HG03039 (cell line): Measurements from ENCODE around the gene BABAM2.

ENCODE experiments used
- ATAC-seq: cut with Tn5 transposase; IDR thresholded peaks from one replicate; pipeline ENCODE4 v1.9.1; 2021; ENCODE audit warnings: mild to moderate bottlenecking, moderate library complexity; ENCODE audit not compliant: unreplicated experiment

BABAM2 gene

GRCh38 chr2:28338046-28338817, 447.7 kb downstream of the BABAM2 start:
- ATAC-seq = no peak

GRCh38 chr2:28338831-28339321, 448.3 kb downstream of the BABAM2 start:
- no peak for ATAC-seq

- no peak for ATAC-seq
Observed at GRCh38 chr2:28339516-28340175, 449.1 kb downstream of the BABAM2 start.

- no peak for ATAC-seq
Observed at GRCh38 chr2:28340312-28341202, 450.0 kb downstream of the BABAM2 start.

DNA sequence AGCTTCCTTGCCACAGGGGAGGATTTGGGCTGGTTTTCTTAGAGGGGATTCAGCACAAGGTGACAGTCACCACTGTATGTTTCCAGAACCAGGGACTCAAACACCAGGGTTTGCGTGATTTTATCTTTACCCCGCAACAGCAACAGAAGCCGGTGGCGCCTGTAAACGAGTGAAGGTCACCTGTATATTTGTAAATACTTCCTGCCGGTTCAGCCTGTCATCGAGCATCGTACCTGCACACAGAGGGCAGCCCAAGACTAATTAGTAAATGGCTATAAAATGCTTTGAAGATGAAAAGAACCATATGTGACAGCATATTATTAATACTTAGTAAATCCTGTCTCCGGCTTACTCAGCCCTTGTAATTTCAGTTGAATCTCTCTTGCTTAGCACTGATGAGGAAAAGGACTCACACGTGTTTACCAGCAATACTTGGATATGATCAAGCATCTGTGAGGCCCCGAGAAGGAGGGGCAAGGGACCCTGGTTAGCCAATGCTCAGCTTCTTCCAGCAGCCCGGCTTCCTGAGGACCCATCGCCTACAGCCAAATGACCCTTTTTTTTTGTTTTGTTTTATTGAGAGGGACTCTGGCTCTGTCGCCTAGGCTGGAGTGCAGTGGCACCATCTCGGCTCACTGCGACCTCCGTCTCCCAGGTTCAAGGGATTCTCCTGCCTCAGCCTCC, 450.8 kb downstream of the BABAM2 start:
- no peak for ATAC-seq

DNA sequence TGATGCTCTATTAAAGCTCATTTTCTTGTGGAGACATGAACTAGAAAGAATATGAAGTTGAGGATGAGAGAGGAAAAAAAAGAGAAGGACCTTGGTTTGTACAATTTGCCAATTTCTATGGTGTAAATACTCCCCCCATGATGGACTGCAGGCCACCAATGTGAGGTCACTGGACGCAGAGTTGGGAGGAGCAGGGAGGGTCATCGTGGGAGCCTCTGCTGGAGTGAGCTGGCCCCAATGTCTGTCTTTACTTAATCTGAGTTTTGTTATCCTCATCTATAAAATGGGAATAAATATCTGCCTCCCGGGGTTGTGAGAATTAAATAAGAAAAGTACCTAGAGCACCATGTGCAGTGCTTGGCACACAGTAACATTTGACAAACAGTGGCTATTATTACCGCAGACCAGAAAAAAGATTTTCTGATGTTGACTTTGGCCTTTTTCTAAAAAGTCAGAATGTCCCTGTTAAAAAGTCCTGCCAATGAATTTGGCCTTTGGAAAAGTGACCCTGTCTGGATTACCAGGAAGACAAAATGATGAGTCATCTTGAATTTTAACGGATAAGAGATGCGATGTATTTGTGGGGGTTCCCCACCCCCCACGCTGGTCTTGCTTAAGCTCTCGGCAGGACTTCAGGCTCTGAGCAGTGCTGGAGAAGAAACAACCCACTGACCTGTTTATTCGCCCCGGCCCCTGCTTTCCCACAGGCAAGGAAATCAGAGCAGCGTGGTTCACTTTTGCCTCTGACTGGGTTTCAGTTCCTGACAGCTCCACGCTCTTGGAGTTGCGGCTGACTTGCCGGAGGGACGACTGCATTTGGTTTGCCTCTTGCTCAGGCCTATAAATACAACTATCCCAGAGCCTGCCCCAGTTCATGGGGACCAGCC, 451.8 kb downstream of the BABAM2 start:
- ATAC-seq = no peak

DNA sequence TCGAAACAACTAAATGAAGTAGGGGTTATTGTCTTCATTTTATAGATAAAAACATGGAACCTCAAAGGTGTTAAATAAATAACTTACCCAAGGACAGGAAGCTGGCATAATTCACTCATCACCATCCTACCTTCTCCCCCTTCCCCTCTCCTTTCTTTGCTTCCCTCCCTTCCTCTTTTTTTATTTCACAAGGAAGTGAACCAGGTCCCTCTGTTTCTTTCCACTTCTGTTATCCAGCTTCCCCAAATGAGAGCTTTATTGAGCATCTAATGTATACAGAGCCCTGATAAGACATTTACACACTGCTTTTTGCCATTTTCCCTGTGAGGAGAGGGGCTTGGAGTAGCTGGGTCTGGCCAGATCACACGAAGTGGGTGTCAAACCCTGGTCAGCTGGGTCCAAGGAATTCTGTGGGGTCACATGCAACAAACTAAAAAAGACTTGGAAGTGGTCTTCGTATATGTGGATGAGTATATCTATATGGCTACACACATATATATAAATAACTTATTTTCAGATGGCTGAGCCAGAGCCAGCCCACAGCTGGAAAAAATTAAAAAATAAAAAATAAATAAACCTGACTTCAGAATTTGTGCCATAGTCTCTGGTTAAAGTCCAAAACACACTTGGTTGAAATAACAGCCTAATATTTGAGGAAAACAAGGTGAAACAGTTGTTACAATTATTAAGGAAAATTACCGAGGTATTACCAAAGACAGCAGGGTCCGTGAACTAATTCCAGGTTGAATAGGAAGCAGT, 452.8 kb downstream of the BABAM2 start:
- ATAC-seq = no peak

GRCh38 chr2:28343971-28344715, 453.6 kb downstream of the BABAM2 start:
- ATAC-seq = no peak

- no peak for ATAC-seq
Observed at GRCh38 chr2:28344756-28345373, 454.3 kb downstream of the BABAM2 start.

DNA sequence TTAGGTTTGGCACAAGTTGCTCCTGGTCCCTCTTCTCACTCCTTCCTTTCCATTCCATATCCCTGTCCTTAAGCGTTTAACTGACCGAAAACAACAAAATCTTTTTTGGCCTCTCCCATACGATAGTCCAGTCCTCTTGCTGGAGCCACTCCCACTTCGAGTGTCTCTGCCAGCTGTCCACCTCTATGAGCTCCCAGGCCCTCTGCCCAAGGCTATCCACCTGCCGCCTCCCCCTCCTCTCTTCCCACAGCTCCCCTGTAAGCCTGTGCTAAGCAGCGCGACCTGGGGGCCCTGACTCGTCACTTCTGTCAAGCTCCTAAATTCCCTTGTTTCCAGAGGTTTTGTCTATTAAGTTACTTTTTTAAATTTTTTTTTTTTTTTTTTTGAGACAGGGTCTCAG, 455.1 kb downstream of the BABAM2 start:
- ATAC-seq = no peak

DNA sequence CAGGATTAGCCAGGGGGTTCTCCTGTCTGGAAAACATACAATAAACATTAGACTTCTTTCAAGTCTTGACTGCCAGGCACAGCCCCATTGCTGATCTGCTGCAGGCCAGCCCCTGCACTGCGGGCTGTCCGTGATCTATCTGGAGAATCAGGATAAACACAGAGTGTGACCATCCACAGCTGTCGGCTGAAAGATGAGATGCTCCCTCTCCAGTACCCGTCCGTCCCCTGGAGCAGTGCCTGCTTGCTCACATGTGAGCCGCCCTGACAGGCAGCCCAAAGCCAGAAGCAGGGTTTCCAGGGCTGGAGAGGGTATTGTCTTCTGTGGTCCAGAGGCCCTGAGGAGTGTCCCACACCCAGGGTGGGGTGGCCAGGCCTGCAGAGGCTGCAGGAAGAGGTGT, 456.1 kb downstream of the BABAM2 start:
- no peak for ATAC-seq

- no peak for ATAC-seq
Observed at GRCh38 chr2:28347193-28347592, 456.7 kb downstream of the BABAM2 start.

- ATAC-seq = no peak
Observed at GRCh38 chr2:28347596-28347995, 457.1 kb downstream of the BABAM2 start.

- ATAC-seq = no peak
Observed at GRCh38 chr2:28348149-28348567, 457.6 kb downstream of the BABAM2 start.

DNA sequence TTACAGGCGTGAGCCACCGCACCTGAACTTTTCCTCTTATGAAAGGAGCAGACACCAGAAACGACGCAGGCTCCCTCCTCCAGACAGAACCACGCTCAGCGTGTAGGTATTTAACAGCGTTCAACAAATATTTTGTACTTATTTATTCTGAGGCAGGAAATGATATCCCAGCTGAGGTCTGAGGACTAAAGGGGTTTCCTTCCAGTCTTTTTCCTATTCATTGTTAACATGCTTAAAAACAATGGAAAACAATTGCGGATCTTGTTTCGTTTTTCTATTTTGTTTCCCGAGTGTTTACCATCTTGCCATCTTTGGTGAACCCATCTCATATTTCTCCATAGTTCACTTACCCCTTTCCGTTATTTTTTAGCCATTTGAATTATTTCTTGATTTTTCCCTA, 458.4 kb downstream of the BABAM2 start:
- ATAC-seq = no peak

DNA sequence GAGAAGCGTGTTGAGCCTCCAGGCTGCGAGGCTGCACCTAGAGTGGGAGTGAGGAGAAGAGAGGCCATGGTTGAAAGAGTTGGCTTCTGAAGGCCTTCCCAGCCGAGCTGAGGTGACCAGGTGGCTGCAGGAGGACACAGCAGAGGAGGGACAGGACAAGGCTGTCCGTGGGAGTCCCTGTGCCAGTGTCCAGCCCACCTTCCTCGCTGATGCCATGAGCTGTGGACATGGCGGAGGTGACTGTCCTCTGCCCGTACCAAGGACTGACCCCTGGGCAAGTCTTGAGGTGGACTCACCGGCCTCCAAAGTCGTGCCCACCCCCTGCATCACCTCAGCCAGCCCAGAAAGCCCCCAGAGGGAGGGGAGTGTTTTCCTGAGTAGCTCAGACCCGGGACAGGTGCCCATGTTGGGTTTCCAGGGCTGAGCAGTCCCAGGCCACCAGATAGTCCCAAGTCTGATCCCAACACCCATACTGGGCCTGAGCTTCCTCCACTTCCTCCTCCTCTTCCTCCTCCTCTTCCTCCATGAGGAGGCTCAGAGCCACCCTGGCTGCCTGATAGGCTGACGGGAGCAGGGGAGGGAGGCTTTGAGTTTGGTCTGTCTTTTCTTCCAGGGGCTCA, 459.1 kb downstream of the BABAM2 start:
- ATAC-seq = no peak

- ATAC-seq = no peak
Observed at GRCh38 chr2:28350196-28350595, 459.7 kb downstream of the BABAM2 start.
